OCI-LY7 (cell line): ENCODE measurements around the gene POLR1A. TPM values are rescaled to one million over a fixed set of nuclear protein-coding genes. Genes with fewer than 3 reads are reported as not detected.

Source experiments
- BruUV-seq: library from RNA; stranded (reverse); fragments of 400-500 nt; replicated peaks from 2 replicates; lab custom pipeline; 2021; lab: Mats Ljungman, UMichigan
- CTCF ChIA-PET: fragments of 300-600 bp; sonication (Branson Sonifier 250); formaldehyde crosslinking; loops from one replicate; lab custom pipeline; 2022; ENCODE audit warnings: antibody characterized with exemption; ENCODE audit not compliant: unreplicated experiment; lab: Charles Lee
- POLR2A ChIA-PET: fragments of 300-600 bp; sonication (Branson Sonifier 250); formaldehyde crosslinking; loops from one replicate; lab custom pipeline; 2022; ENCODE audit warnings: antibody characterized with exemption; lab: Charles Lee
- DNase-seq: peaks from one replicate; pipeline ENCODE4 v3.0.0-alpha.2; 2015; ENCODE audit warnings: low spot score
- H2AFZ ChIP-seq: fragments of 200-600 bp; sonication (generic), shearing (Covaris generic); 2 replicates; pipeline ENCODE4 v1.6.1; 2014; ENCODE audit warnings: mild to moderate bottlenecking, antibody characterized with exemption, low read length, moderate library complexity
- H3K27ac ChIP-seq: fragments of 200-600 bp; sonication (generic); 2 replicates; pipeline ENCODE4 v1.5.1; 2014; ENCODE audit warnings: mixed run types, low read depth, mild to moderate bottlenecking, moderate library complexity, low read length, inconsistent platforms; ENCODE audit not compliant: poor library complexity, severe bottlenecking
- H3K36me3 ChIP-seq: fragments of 200-600 bp; sonication (generic); 2 replicates; pipeline ENCODE4 v1.6.1; 2014; ENCODE audit warnings: mild to moderate bottlenecking, antibody characterized with exemption, low read length, moderate library complexity, mixed read lengths; ENCODE audit not compliant: insufficient read depth
- H3K4me1 ChIP-seq: fragments of 200-600 bp; sonication (generic); 2 replicates; pipeline ENCODE4 v1.5.1; 2014; ENCODE audit warnings: mild to moderate bottlenecking, low read length; ENCODE audit not compliant: insufficient read depth, poor library complexity, severe bottlenecking
- H3K4me2 ChIP-seq: fragments of 200-600 bp; sonication (generic); 2 replicates; pipeline ENCODE4 v1.6.1; 2014; ENCODE audit warnings: mild to moderate bottlenecking, low read length
- H3K4me3 ChIP-seq: fragments of 200-600 bp; sonication (generic); 2 replicates; pipeline ENCODE4 v1.5.1; 2014; ENCODE audit warnings: mild to moderate bottlenecking, low read depth, low read length; ENCODE audit not compliant: poor library complexity, severe bottlenecking
- H3K79me2 ChIP-seq: fragments of 200-600 bp; sonication (generic); 2 replicates; pipeline ENCODE4 v1.6.1; 2016; ENCODE audit warnings: low read depth, mild to moderate bottlenecking, low read length, moderate library complexity, mixed read lengths; ENCODE audit not compliant: insufficient read depth
- H3K9me2 ChIP-seq: fragments of 200-600 bp; sonication (generic); 2 replicates; pipeline ENCODE4 v1.6.1; 2016; ENCODE audit warnings: mild to moderate bottlenecking, low read length, mixed read lengths; ENCODE audit not compliant: insufficient read depth
- H3K9me3 ChIP-seq: fragments of 200-600 bp; sonication (generic); 2 replicates; pipeline ENCODE4 v1.6.1; 2014; ENCODE audit warnings: mild to moderate bottlenecking, mixed run types, low read length, mixed read lengths
- H4K20me1 ChIP-seq: fragments of 200-600 bp; sonication (generic); 2 replicates; pipeline ENCODE4 v1.6.1; 2014; ENCODE audit warnings: mild to moderate bottlenecking, antibody characterized with exemption, low read length, moderate library complexity, mixed read lengths; ENCODE audit not compliant: insufficient read depth
- CTCF ChIP-seq: fragments of 200-600 bp; sonication (generic); conservative IDR thresholded peaks from 2 replicates; pipeline ENCODE4 v1.5.1; 2014; ENCODE audit warnings: mild to moderate bottlenecking, antibody characterized with exemption, low read length, moderate library complexity, mixed read lengths
- EZH2phosphoT487 ChIP-seq: fragments of 200-600 bp; sonication (generic); IDR thresholded peaks from 2 replicates; pipeline ENCODE4 v1.6.1; 2018; ENCODE audit warnings: low read depth, borderline replicate concordance, mild to moderate bottlenecking, mixed run types, antibody characterized with exemption, low read length, moderate library complexity, mixed read lengths
- intact Hi-C: fragments of 100-400 bp; cut with micrococcal nuclease; formaldehyde crosslinking; loops from one replicate; pipeline ENCODE4 v1.10.0; 2022; ENCODE audit not compliant: unreplicated experiment
- total RNA-seq, 2 experiments: library from RNA; depleted of rRNA in 1 of 2; stranded (reverse); fragments of >200 nt in 1 of 2; shearing (Covaris generic) in 1 of 2; gene quantifications; 2 replicates each; pipeline ENCODE4 v1.2.3, GENCODE V29; 2014 to 2022

POLR1A gene
- total RNA-seq, 2 experiments from 2014 or later, result 17.5 to 53.3 TPM

- no peak overlapping the region for H3K27ac ChIP-seq
- no peak overlapping the region for H3K4me3 ChIP-seq
- CTCF ChIA-PET, result interaction anchor here (0.6 kb wide), 1 partner anchor 42 kb away, joined by 3 read pairs; no protein-coding TSS in a partner anchor
- no peaks in the 10 kb centered on the region for H3K4me1 ChIP-seq
- H3K79me2 ChIP-seq, result no peaks in the 10 kb centered on the region
- BruUV-seq, result no TSS peak
- TF ChIP-seq EZH2phosphoT487 (no peak), CTCF (no peak)
- no peaks in the 10 kb centered on the region for H3K9me2 ChIP-seq
- intact Hi-C loops, result no loop called here
- H3K9me3 ChIP-seq, result no peaks in the 10 kb centered on the region
- H3K4me2 ChIP-seq, result no peak overlapping the region
- peaks cover 75% of the 10 kb centered on the region for H3K36me3 ChIP-seq
- POLR2A ChIA-PET, result no interaction called here
- no peaks in the 10 kb centered on the region for H4K20me1 ChIP-seq
- DNase-seq, result no peak
- H2AFZ ChIP-seq, result no peak overlapping the region
These were observed 79.5 kb downstream of the POLR1A start for GRCh38 chr2:86025976-86026743.

GRCh38 chr2:86025229-86025820 is 80.4 kb downstream of the POLR1A start:
- no peaks in the 10 kb centered on the region for H4K20me1 ChIP-seq
- no TSS peak for BruUV-seq
- H3K4me2 ChIP-seq, result no peak overlapping the region
- intact Hi-C loops, result no loop called here
- ChIA-PET POLR2A (no interaction called here), CTCF (no interaction called here)
- H3K4me3 ChIP-seq, result no peak overlapping the region
- no peak for DNase-seq
- no peaks in the 10 kb centered on the region for H3K9me3 ChIP-seq
- H3K4me1 ChIP-seq, result no peaks in the 10 kb centered on the region
- TF ChIP-seq EZH2phosphoT487, result no peak
- no peak for TF ChIP-seq CTCF
- no peaks in the 10 kb centered on the region for H3K79me2 ChIP-seq
- no peak overlapping the region for H2AFZ ChIP-seq
- H3K36me3 ChIP-seq, result peaks cover 67% of the 10 kb centered on the region
- no peak overlapping the region for H3K27ac ChIP-seq
- H3K9me2 ChIP-seq, result no peaks in the 10 kb centered on the region

- intact Hi-C loops, result no loop called here
- Histone ChIP-seq H3K4me1 (no peaks in the 10 kb centered on the region), H3K4me3 (no peak overlapping the region), H3K27ac (no peak overlapping the region), H3K4me2 (no peak overlapping the region), H3K79me2 (no peaks in the 10 kb centered on the region), H3K9me3 (no peaks in the 10 kb centered on the region), H3K36me3 (peaks cover 47% of the 10 kb centered on the region), H2AFZ (no peak overlapping the region), H4K20me1 (no peaks in the 10 kb centered on the region), H3K9me2 (no peaks in the 10 kb centered on the region)
- no TSS peak for BruUV-seq
- TF ChIP-seq CTCF (peak; percentile 40), EZH2phosphoT487 (no peak)
- POLR2A ChIA-PET, result no interaction called here
- CTCF ChIA-PET, result no interaction called here
- DNase-seq, result peak; percentile 42
These were observed 82.3 kb downstream of the POLR1A start for GRCh38 chr2:86023366-86023712.
